Stimulated activated CD4-positive, alpha-beta T cell treated with anti-CD3 and anti-CD28 coated beads, TNF-alpha, amount 100 ng/mL, for 4 hours (primary cell): ENCODE results near the gene OTULINL.
"Not testable (repeated sequence)": the region's sequence is repeated elsewhere in the genome, so short reads cannot be mapped to it uniquely, and the experiment has no call there.

Experiments used
- DNase-seq, 3 experiments: peaks; one replicate each; pipeline ENCODE4 v3.0.0-alpha.2; 2020; ENCODE audit warnings: low read depth in 3 of 3

Gene OTULINL

DNA sequence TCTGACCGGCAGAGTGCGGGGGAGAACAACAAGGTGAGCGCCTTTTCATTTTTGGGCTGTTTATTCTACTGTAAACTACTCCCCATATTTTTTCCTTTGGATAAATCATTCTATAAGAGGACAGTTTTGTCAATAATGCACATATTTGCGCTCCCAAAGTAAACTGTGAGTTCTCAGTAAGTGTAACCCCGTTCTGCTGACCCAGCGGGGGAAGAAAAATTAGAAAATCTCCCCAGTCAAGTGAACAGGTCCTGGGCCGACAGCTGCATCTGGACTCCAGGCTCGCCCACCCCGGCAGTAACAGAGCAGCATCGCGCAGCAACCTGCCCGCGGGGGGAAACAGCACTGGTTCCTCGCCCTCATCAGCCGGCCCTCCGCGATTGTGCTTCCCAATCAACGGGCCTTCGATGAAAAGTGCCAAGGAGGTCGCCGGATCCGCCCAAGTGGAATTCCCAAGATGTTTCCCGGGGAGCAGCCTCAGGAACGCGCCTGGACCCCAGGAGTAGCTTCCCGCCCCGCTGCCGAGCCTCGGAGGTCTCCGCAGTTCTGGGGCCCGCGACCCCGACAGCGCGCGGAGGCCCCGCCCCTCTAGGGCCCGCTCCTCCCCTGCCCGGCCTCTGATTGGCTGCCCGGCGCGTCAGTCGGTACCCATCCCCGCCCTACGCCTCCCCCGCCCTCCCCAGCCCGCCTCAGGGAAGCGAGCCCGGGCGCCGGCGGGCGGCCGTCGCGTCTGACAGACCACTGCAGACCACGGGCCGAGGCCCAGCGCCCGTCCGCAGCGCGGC lies at the start of gene OTULINL:
OTULINL (plus strand) TSS at position 687 of the 785 bp plus-strand sequence. CDS start 103 bp downstream, outside the sequence.
- DNase-seq, result peak; percentile 80 to 87 (median 80)

DNA sequence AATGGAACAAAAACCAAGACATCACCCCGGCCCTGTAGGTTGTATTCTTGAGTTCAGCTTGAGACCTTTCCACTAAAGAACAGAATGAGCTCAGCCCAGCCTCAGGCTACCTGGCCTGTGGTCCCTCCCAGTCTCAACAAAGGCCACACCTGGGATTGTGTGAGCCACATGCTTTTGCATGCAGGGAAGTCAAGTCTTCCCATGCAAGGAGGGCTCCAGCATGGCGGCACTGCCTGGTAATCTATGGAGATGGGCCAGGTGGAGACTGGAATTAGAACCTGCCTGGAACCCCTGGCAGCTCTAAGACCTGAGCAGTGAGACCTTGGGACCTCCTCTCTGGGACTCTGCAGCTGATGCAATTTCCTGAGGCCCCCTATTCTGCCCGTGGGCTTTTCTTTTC lies 49.4 kb upstream of the OTULINL start:
- no peak for DNase-seq

DNA sequence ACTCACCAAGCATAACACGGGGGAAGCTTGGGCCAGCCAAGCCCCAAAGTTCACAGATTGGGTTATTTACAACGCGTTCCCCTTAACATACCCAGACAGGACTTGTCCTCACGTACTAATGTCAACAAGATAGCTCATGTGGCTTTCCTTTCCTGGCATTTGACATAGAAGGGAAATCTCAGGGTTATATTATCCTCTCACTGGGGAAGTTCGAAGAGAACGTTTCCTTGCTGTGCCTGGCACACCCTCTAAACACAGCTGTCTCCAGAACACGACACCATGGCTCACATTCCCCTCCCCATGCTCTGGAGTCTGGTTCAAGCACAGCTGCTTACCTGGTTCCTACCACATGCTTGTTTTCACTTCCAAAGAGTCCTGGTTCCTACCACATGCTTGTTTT lies 46.8 kb upstream of the OTULINL start:
- DNase-seq, result no peak

- no peak for DNase-seq
Measured at GRCh38 chr5:14545308-14545707, 36.3 kb upstream of the OTULINL start.

DNA sequence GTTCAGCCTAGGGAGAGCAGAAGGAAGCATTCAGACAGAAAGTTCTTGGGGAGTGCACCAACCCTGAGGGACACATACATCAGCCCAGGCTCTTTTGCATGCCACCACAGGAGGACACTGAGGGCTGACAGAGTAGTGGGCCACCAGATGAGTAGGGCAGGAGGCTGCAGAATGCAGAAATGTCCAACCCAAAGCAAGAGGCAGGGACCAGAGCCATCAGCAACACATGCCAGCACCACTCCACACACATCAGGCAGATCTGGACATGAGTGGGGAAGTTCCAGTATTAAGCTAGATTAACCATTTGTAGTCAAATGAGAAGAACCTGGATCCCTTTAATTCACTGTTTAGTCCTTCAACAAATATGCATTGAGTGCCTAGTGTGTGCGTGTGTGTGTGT lies 35.7 kb upstream of the OTULINL start:
- DNase-seq, result no peak

GRCh38 chr5:14547666-14548065 lies 33.9 kb upstream of the OTULINL start:
- DNase-seq, result no peak

- DNase-seq, result no peak
Measured at GRCh38 chr5:14551211-14551610, 30.4 kb upstream of the OTULINL start.

DNA sequence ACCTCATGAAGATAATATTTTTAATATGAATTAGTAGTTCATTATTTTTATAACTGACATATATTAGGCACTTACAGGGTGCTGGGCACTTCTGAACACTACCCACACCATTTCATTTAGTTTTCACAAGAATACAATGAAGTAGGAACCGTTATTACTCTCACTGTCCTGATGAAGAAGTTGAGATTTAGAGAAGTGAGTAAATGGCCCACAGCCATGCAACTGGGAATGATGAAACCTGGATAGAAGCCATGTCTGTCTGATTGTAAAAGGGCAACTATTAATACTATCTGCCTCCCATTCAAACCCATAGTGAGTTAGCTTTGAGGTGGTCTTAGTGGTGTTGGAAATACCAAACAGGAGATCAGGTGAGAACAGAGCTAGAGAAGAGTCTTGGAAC lies 29.6 kb upstream of the OTULINL start:
- no peak for DNase-seq

DNA sequence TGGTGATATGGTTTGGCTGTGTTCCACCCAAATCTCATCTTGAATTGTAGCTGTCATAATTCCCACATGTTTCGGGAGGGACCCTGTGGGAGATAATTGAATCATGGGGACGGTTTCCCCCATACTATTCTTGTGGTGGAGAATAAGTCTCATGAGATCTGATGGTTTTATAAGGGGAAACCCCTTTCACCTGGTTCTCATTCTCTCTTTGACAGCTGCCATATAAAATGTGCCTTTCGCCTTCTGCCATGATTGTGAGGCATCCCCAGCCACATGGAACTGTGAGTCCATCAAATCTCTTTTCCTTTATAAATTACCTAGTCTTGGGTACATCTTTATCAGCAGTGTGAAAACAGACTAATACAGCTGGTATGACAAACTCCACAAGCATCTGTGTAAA lies 27.3 kb upstream of the OTULINL start:
- DNase-seq, result not testable (repeated sequence)

DNA sequence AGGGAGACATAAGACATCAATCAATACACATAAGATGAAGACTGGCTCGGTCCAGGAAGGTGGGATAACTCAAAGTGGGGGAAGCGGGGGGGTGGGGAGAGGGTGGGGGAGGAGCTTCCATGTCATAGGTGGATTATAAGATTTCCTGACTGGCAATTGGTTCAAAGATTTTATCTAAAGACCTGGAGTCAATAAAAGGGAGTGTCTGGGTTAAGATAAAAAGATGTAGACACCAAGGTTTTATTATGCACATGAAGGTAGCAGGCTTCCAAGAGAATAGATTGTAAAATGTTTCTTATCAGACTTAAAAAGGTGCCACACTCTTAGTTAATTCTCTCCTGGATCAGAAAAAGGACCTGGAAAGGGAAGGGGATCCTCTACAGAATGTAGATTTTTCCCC lies 25.6 kb upstream of the OTULINL start:
- no peak for DNase-seq

DNA sequence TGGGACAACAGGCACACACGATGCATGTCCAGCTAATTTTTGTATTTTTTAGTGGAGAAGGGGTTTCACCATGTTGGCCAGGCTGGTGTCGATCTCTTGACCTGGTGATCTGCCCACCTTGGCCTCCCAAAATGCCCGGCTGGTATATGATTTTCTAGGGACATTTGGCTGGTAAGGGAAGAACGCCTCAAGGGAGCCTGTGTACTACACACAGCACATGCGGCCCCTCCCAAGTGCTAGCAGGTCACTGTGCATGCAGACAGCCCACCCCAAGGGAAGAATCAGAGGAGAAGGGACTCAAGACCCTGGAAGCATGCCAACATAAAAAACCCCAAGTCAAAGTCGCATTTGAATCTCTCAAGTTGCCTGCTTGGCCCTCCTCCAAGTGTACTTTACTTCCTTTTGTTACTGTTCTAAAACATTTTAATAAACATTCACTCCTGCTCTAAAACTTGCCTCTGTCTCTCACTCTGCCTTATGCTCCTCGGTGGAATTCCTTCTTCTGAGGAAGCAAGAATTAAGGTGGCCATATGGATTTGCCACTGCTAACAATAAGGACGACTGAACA lies 24.3 kb upstream of the OTULINL start:
- DNase-seq, result no peak

- no peak for DNase-seq
Measured at GRCh38 chr5:14557791-14558415, 23.7 kb upstream of the OTULINL start.

DNA sequence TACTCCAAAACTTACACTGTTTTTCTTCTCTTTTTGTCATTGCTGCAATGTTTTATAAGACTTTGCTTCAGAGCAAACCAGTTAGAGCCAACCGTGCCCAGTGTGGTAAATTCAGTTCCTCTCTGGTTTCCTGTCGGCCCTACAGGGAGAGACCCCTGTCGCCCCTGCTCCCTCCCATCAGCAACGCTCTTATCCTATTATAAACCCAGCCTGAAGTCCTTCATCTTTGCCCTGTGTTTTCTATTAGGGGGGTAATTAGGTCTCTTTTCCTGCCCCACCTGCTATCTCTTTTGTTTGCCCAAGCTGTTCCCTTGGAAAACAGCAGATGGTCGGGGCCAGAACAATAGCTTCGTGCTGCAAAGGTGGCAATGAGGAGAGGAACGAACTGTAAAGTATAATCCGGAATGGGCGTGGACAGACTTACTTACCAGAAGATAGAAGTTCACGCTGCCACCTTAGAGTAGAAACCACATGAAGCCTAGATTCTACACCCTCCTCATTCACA lies 21.4 kb upstream of the OTULINL start:
- no peak for DNase-seq

- DNase-seq, result no peak
Measured at GRCh38 chr5:14561741-14562140, 19.9 kb upstream of the OTULINL start.

GRCh38 chr5:14568333-14568732 lies 13.3 kb upstream of the OTULINL start:
- DNase-seq, result no peak

DNA sequence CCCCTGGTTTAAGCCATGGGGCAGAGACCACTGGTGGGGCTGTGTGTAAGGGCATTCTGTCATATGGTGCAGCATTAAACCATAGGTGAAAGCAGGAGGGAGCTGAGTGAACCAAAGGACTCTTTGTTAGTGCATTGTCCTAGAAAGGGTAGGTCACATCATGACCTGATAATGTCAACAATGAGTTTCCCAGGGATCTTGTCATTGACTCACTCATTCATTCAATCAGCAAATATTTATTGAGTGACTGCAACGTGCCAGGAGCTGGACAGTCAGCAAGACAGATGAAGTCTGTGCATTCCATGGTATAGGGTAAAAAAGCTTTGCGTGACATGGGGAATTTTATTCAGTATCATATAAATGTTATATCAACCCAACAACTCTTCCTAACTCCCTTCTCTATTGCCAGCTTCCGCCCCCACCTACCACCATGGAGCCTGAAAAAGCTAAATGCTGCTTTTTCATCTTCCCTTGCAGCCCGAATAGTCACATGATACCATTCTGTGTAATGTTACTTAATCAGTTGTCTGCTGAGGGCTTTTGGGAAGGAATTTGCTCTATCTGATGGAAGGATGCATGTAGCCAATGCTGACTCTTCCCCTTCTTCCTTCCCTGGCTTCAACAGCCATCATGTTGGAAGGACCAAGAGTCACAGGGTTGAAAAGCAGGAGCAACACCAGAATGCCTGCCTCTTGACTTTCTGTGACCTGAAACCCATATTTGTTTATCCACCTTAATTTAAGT lies 11.5 kb upstream of the OTULINL start:
- DNase-seq, result no peak

DNA sequence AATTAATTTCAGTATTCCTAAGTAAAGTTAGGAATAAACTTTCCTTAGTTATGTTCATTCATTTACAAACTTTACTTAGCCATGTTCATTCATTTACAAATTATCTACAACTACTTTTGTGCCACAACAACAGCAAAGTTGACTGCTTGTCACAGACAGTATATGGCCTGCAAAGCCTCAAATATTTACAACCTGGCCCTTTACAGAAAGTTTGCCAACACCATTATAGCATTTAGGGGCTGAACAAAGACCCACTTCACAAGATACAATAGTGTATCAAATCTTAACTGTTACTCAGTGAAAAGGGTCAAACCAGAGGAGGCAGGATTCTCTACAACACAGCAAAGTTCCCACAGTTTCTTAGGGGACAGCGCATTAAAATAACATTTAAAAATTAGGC lies 9.7 kb upstream of the OTULINL start:
- DNase-seq, result no peak

DNA sequence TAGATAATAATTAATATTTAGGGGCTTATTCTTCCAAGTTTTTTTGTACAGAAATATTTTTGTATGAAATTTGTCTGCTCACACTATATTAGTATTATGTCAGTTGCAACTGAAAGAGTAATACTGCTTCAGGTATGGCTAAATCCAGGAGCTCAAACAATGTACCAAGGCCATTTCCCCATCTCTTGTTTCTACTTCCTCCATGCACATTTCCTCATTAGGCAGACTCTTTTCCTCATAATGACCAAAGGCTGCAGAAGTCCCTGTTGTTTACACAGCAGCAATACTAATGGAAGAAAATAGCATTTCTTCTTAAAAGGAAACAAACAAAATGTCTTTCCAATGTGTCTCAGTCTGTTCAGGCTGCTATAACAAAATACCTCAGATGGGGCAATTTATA lies 9.2 kb upstream of the OTULINL start:
- no peak for DNase-seq

DNA sequence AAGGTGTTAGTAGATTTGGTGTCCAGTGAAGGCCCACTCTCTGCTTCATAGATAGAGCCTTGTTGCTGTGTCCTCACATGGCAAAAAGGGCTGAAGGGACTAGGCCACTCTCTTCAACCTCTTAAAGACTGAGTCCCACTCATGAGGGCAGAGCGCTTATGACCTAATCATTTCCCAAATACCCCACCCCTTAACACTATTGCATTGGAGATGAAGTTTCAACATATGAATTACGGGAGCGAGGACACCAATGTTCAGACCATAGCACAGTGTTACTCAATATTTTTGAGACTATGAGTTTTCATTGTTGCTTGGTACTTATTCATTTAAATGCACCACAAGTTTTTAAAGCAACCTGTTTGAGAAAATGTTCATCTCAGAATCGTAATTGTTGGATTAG lies 8.8 kb upstream of the OTULINL start:
- DNase-seq, result no peak

DNA sequence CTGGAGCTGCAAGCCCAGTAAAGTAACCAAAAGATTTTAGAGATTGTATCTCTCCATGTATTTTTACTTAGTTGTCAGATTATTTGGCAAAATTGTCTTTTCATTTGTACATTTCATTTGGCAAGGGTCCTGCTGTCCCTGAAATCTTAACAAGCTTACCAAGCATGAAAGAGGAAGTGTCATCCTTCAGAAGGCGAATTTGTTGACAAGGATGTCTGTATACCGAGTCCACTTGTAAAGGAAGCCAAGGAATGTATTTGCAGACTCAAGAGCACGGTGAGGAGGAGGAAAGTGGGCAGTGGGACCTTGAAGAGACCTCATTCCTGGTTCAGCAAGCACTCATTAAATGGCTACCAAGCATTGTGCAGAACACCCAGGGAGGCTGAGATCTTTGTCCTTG lies 7.5 kb upstream of the OTULINL start:
- no peak for DNase-seq

DNA sequence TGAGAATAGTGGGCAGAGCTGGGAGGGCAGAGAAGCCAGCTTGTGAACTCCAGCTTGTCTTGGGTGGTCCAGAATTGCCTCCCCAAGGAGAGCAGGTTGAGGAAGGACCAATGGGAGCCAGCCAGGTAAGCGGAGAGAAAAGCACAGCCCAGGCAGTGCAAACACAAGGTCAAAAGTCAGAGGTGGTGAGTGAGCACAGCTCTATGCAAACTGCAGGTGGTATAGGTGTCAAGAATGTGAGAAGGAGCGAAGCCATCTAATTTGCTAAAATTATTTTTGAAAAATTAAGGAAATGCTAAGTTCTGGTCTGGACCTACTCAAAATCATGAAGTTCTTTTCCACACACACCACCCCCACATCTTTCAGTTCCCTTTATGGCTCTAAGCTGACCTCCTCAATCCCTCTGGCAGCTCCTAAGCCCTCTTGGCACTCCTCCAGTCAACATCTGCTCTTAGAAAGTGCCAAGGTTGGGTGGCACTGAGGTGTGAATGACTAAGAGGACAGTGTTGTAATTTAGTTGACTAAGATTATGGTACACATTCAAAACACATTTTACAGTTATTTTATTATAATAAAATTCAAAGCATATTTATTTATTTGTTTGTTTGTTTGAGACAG lies 6.6 kb upstream of the OTULINL start:
- no peak for DNase-seq

GRCh38 chr5:14576206-14576605 lies 5.4 kb upstream of the OTULINL start:
- no peak for DNase-seq
